ENCODE data around the gene MAPKAPK3.

MAPKAPK3 gene

GRCh38 chr3:50609071-50609762 lies 7.7 kb upstream of the MAPKAPK3 start:
- no peak for DNase-seq (ENCODE audit: low spot score)

GRCh38 chr3:50609763-50610085 lies 7.2 kb upstream of the MAPKAPK3 start:
- DNase-seq (ENCODE audit: low spot score) = no peak

- no peak for DNase-seq (ENCODE audit: low spot score)
These were observed 6.6 kb upstream of the MAPKAPK3 start for GRCh38 chr3:50610181-50610971.

GRCh38 chr3:50610992-50611463 lies 5.9 kb upstream of the MAPKAPK3 start:
- no peak for DNase-seq (ENCODE audit: low spot score)

- DNase-seq (ENCODE audit: low spot score) = peak; percentile 93
These were observed 5.3 kb upstream of the MAPKAPK3 start, which contains the start of gene CISH for GRCh38 chr3:50611464-50612233. Gene CISH, minus strand, starts transcription at chr3:50611774. Its CDS starts 124 bp downstream, at chr3:50611650.

GRCh38 chr3:50612234-50612882 lies 4.6 kb upstream of the MAPKAPK3 start:
- no peak for DNase-seq (ENCODE audit: low spot score)

GRCh38 chr3:50612970-50613846 lies 3.7 kb upstream of the MAPKAPK3 start:
- DNase-seq (ENCODE audit: low spot score) = no peak

GRCh38 chr3:50615190-50615589 lies 1.8 kb upstream of the MAPKAPK3 start:
- DNase-seq (ENCODE audit: low spot score) = no peak

- peak; percentile 90 for DNase-seq (ENCODE audit: low spot score)
These were observed 765 bp upstream of the MAPKAPK3 start for GRCh38 chr3:50616003-50616769.

GRCh38 chr3:50616770-50617095 lies 218 bp upstream of the MAPKAPK3 start:
- peak; percentile 91 for DNase-seq (ENCODE audit: low spot score)

GRCh38 chr3:50617911-50618481 lies 1.0 kb downstream of the MAPKAPK3 start:
- DNase-seq (ENCODE audit: low spot score) = no peak

GRCh38 chr3:50620420-50620819 lies 3.5 kb downstream of the MAPKAPK3 start:
- no peak for DNase-seq (ENCODE audit: low spot score)

GRCh38 chr3:50620820-50621219 lies 3.9 kb downstream of the MAPKAPK3 start:
- DNase-seq (ENCODE audit: low spot score) = no peak

- DNase-seq (ENCODE audit: low spot score) = no peak
These were observed 5.9 kb downstream of the MAPKAPK3 start for GRCh38 chr3:50622881-50623280.

- DNase-seq (ENCODE audit: low spot score) = no peak
These were observed 7.0 kb downstream of the MAPKAPK3 start for GRCh38 chr3:50623840-50624474.

GRCh38 chr3:50624634-50625033 lies 7.7 kb downstream of the MAPKAPK3 start:
- DNase-seq (ENCODE audit: low spot score) = no peak

- no peak for DNase-seq (ENCODE audit: low spot score)
These were observed 8.6 kb downstream of the MAPKAPK3 start for GRCh38 chr3:50625231-50626182.

GRCh38 chr3:50626401-50626800 lies 9.4 kb downstream of the MAPKAPK3 start:
- no peak for DNase-seq (ENCODE audit: low spot score)
